HepG2 (cell line): Measurements from ENCODE around the gene PKD2L1. TPM values are rescaled to one million over a fixed set of nuclear protein-coding genes. Genes with fewer than 3 reads are reported as not detected.

ENCODE experiments used
- ATF6 ChIP-seq: sonication (generic); formaldehyde crosslinking; conservative IDR thresholded peaks from 2 replicates; pipeline ENCODE4 v1.4.0; 2020; ENCODE audit warnings: missing genetic modification reagents
- HMG20A ChIP-seq: IDR thresholded peaks from 2 replicates; pipeline ENCODE4 v1.6.1; 2016; ENCODE audit warnings: borderline replicate concordance
- IRF1 ChIP-seq: sonication (generic); formaldehyde crosslinking; IDR thresholded peaks from 2 replicates; pipeline ENCODE4 v1.4.0; 2020; ENCODE audit warnings: low read depth, mild to moderate bottlenecking, missing genetic modification reagents
- KIAA2018 ChIP-seq: sonication (generic); formaldehyde crosslinking; IDR thresholded peaks from 2 replicates; pipeline ENCODE4 v1.5.0; 2020; ENCODE audit warnings: mild to moderate bottlenecking, missing genetic modification reagents, borderline replicate concordance
- KLF9 ChIP-seq: IDR thresholded peaks from 2 replicates; pipeline ENCODE4 v1.6.1; 2016; ENCODE audit warnings: low read depth
- MBD4 ChIP-seq: IDR thresholded peaks from 2 replicates; pipeline ENCODE4 v1.6.1; 2012; ENCODE audit warnings: low read length, inconsistent platforms, borderline replicate concordance
- MBNL3 ChIP-seq: fragments of 250-450 bp; sonication (Bioruptor Pico); conservative IDR thresholded peaks from 2 replicates; pipeline ENCODE4 v1.8.0; 2022; ENCODE audit warnings: mild to moderate bottlenecking, inconsistent platforms
- MEF2D ChIP-seq: sonication (generic); formaldehyde crosslinking; IDR thresholded peaks from 2 replicates; pipeline ENCODE4 v1.5.1; 2020; ENCODE audit warnings: mild to moderate bottlenecking, missing genetic modification reagents
- MTERF4 ChIP-seq: sonication (generic); formaldehyde crosslinking; IDR thresholded peaks from 2 replicates; pipeline ENCODE4 v1.8.0; 2023; ENCODE audit warnings: mild to moderate bottlenecking, missing genetic modification reagents
- MZF1 ChIP-seq: sonication (generic); formaldehyde crosslinking; IDR thresholded peaks from 2 replicates; pipeline ENCODE4 v1.8.1; 2023; ENCODE audit warnings: mild to moderate bottlenecking, missing genetic modification reagents, borderline replicate concordance
- NKX3-1 ChIP-seq: sonication (generic); formaldehyde crosslinking; IDR thresholded peaks from 2 replicates; pipeline ENCODE4 v1.5.0; 2020; ENCODE audit warnings: missing genetic modification reagents
- NR2F2 ChIP-seq: IDR thresholded peaks from 2 replicates; pipeline ENCODE4 v1.6.1; 2012; ENCODE audit warnings: low read depth, inconsistent platforms, borderline replicate concordance
- PBX3 ChIP-seq: sonication (generic); formaldehyde crosslinking; IDR thresholded peaks from 2 replicates; pipeline ENCODE4 v1.8.1; 2023; ENCODE audit warnings: missing genetic modification reagents, inconsistent platforms, borderline replicate concordance
- ZNF678 ChIP-seq: sonication (generic); formaldehyde crosslinking; IDR thresholded peaks from 2 replicates; pipeline ENCODE4 v1.4.0; 2020; ENCODE audit warnings: mild to moderate bottlenecking, missing genetic modification reagents
- polyA plus RNA-seq, 8 experiments: library from polyadenylated mRNA; depleted of rRNA in 3 of 8; stranded (reverse) in 7 of 8; unstranded in 1 of 8; fragments of >200 nt; fragmentation: Illumina TruSeq in 4 of 8; extraction: Trizol in 4 of 8; gene quantifications; 2 replicates each; pipeline versions ENCODE4 v1.2.1 to v1.2.3, GENCODE V29; 2011 to 2016; ENCODE audit warnings: low read depth in 4 of 8, missing spikeins in 1 of 8, mixed read lengths in 1 of 8; ENCODE audit not compliant: insufficient read depth in 1 of 8
- total RNA-seq, 5 experiments: library from RNA; depleted of rRNA; stranded (reverse); fragments of >200 nt; fragmentation: Illumina TruSeq; extraction: Trizol; gene quantifications; 2 replicates each; pipeline ENCODE4 v1.2.3, GENCODE V29; 2016; ENCODE audit warnings: low read depth in 1 of 5

PKD2L1 gene
- total and polyA plus RNA-seq, 2 of the 13 experiments (the other 11 are each of a cell fraction or from before 2014, with no cell fraction given), result 0.07 to 0.15 TPM

- TF ChIP-seq IRF1 (CRISPR knock-in tag) (no peak), HMG20A (CRISPR knock-in tag) (no peak), MBD4 (no peak), KLF9 (CRISPR knock-in tag) (no peak), ZNF678 (CRISPR knock-in tag) (0 out of 2 replicates have a peak, but pooled peaks have one; percentile 40), MBNL3 (CRISPR knock-in tag) (no peak), MTERF4 (CRISPR knock-in tag) (no peak), MEF2D (0 out of 2 replicates have a peak, but pooled peaks have one; percentile 56), PBX3 (CRISPR knock-in tag) (no peak), NKX3-1 (CRISPR knock-in tag) (peak; percentile 69; the same call in 1 of the 2 replicates), KIAA2018 (CRISPR knock-in tag) (no peak), MZF1 (CRISPR knock-in tag) (no peak), NR2F2 (no peak), ATF6 (CRISPR knock-in tag) (no peak)
Observed at GRCh38 chr10:100286051-100287033, 43.7 kb downstream of the PKD2L1 start, which contains the start of gene BLOC1S2 (continued).
